ENCODE data around the gene MYO16. TPM values are rescaled to one million over a fixed set of nuclear protein-coding genes. Genes with fewer than 3 reads are reported as not detected.

MYO16 gene
- total RNA-seq, 1 donor from 2014 or later: not detected

- H3K4me3 Mint-ChIP-seq: no peak overlapping the region
- no peaks in the 10 kb centered on the region for H3K36me3 Mint-ChIP-seq (ENCODE audit: low read depth)
- H3K4me1 Mint-ChIP-seq: no peaks in the 10 kb centered on the region
- no peak overlapping the region for H3K27ac Mint-ChIP-seq
- no peaks in the 10 kb centered on the region for H3K27me3 Mint-ChIP-seq
- peaks cover 4% of the 10 kb centered on the region for H3K9me3 Mint-ChIP-seq
- no peak for DNase-seq
- intact Hi-C loops (cut with micrococcal nuclease): no loop called here
Measured at GRCh38 chr13:109256866-109257760, 627.7 kb downstream of the MYO16 start.

Measured in activated CD4-positive, alpha-beta T cell treated with anti-CD3 and anti-CD28 coated beads, Interleukin-2, amount 10 ng/mL, durations not matched to agents 24 days and 14 days (primary cell).